GM18867 (cell line): ENCODE results near the gene TMEM151A.
"Not testable (repeated sequence)": the region's sequence is repeated elsewhere in the genome, so short reads cannot be mapped to it uniquely, and the experiment has no call there.

ENCODE experiments used
- ATAC-seq: cut with Tn5 transposase; IDR thresholded peaks from one replicate; pipeline ENCODE4 v1.9.1; 2021; ENCODE audit warnings: mild to moderate bottlenecking, moderate library complexity; ENCODE audit not compliant: unreplicated experiment

The TMEM151A gene

DNA sequence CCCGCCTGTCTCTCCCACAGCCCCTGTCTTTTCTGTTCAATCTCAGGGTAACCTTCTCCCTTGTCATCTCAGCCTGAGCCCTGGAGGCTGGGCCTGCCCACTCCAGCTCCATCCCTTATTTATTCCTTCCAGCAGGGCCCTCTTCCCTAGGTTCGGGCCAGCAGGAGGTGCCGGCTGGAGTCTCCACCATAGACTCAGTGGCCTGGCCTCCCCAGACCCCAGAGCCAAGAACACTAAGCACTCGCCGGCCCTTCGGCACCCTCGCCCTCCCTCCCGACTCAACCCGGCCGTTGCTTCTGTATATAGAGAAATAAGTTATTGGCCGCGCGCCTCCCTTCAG, 24.7 kb upstream of the TMEM151A start:
- no peak for ATAC-seq

- ATAC-seq: peak; percentile 50
Observed at GRCh38 chr11:66267379-66268243, 24.1 kb upstream of the TMEM151A start.

DNA sequence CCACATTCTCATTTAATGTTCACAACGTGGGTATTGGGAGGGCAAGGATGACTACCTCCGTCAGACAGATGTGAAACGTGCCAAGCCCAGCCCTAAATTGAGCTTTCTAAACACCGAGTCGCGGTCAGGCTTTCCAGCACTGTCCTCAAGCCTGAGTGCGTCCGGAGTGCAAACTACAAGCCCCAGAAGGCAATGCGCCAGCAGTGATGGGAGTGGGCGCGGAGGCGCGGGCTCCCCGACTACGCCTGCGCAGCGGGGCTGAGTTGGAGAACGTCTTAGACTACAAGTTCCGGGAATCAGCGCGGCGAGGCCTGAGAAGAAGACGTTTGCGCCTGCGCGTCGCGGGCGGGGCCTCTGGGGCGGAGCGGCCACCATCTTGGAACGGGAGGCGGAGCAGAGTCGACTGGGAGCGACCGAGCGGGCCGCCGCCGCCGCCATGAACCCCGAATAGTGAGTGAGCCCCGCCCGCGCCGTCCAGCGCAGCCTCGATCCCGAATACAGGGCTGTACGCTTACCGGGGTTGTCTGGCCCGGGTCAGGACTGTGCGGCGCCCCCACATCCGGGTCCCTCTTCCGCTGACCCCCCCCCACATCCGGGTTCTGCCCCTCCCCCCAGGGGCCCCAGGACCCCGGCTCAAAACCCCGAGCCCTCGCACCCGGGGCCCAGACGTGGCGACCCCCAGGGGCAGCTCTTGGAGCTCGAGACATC, 23.3 kb upstream of the TMEM151A start, which contains the start of gene RAB1B:
RAB1B (plus strand) TSS at position 396 of the 708 bp plus-strand sequence; CDS start at position 437, 41 bp downstream.
- ATAC-seq: peak; percentile 76

DNA sequence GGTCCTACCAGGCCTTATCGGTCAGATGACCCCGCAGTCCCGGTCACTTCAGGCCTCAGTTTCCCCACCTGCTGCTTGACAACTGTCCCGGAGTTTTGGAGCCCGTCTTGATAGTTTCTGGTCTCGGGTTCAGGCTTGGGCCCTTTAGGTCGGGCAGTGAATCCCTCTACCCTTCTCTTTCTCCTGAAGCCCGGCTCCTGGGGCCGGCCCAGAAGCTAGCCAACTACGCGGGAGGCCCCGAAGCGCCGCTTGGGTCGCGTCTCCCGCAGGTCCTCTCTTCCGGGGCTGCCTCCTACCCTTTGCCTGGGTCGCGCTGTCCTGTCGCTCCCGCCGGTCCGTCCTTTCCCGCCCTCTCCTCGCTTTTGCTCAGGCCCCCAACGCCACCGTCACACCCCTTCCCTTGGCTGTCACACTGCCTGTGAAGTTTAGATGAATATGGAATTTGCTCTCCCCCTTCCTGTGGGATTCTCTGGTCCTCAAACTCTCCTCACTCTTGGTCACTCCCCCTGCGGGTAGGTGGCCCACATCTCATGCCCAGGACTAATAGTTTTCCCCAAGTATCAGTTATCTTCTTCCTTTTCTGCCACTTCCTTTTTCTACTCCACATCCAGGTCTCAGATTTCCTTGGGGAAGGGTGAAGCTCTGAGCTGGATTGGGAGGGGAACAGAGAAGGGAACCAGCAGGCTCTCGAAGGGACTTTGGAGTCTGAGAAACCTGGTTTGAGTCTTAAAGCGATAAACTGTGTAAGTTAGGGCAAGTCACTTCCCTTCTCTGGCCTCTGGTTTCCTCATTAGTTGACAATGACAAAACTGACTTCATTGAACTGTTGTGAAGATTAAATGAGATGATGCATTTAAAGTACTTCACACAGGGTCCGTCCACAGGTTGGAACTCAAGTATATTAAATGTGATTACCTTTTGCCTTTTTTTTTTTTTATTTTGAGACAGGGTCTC, 22.5 kb upstream of the TMEM151A start:
- ATAC-seq: no peak

DNA sequence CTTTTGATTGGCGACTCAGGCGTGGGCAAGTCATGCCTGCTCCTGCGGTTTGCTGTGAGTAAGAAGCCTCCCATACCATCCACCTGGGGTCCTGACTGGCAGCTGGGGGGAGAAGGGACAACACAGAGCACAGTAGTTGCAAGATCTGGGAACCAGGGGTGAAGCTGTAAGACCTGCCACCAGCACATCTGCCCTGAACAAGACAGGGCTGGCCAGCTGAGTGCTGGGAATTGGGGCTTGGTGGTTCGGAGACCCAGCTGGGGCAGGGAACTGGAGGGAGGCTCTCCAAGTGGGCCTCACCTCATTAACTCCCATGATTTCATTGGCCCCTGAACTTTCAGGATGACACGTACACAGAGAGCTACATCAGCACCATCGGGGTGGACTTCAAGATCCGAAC, 19.9 kb upstream of the TMEM151A start:
- ATAC-seq: no peak

GRCh38 chr11:66272596-66272995, 19.1 kb upstream of the TMEM151A start:
- ATAC-seq: no peak

- ATAC-seq: no peak
Observed at GRCh38 chr11:66274219-66274618, 17.5 kb upstream of the TMEM151A start.

DNA sequence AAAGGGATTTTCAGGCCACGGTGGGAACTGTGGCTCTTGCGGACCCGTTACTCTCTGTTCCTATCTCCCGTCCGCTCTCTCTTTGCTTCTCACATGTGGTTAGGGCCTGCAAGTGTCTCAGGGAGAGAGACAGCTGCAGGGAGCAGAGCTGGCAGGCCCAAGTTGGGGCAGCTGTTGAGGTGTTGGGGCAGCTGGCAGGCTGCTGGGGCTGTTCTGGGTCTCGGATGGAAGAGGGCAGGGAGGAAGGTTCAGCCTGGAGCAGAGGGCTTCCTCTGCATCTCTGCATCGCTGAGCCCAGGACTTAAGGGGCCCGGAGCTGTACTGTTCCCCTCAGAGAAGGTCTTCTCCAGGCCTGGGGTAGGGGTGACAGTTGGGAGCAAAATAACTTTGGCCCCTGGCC, 16.3 kb upstream of the TMEM151A start:
- ATAC-seq: no peak

GRCh38 chr11:66275984-66276612, 15.6 kb upstream of the TMEM151A start:
- ATAC-seq: no peak

DNA sequence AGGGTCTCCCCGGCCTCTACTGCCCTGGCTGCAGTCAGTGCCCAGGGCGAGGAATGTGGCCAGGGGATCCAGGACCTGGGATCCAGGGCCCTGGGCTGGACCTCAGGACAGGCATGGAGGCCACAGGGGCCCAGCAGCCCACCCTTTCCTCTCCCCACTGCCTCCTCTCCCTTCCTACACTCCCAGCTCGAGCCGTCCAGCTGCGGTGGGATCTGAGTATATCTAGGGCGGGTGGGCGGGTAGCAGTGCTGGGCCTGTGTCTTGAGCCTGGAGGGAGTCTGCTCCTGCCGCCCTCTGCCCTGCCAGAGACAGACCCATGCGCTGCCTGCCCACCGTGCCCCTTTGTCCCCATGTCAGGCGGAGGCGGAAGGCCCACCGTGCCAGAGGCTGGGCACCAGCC, 15.1 kb upstream of the TMEM151A start:
- not testable (repeated sequence) for ATAC-seq

GRCh38 chr11:66277064-66277463, 14.6 kb upstream of the TMEM151A start:
- ATAC-seq: not testable (repeated sequence)

- no peak for ATAC-seq
Observed at GRCh38 chr11:66277471-66278362, 14.0 kb upstream of the TMEM151A start, which contains the start of gene CNIH2. Gene CNIH2, plus strand, starts transcription at chr11:66278175. Its CDS starts 282 bp downstream, at chr11:66278457.

- no peak for ATAC-seq
Observed at GRCh38 chr11:66278363-66279091, 13.2 kb upstream of the TMEM151A start.

DNA sequence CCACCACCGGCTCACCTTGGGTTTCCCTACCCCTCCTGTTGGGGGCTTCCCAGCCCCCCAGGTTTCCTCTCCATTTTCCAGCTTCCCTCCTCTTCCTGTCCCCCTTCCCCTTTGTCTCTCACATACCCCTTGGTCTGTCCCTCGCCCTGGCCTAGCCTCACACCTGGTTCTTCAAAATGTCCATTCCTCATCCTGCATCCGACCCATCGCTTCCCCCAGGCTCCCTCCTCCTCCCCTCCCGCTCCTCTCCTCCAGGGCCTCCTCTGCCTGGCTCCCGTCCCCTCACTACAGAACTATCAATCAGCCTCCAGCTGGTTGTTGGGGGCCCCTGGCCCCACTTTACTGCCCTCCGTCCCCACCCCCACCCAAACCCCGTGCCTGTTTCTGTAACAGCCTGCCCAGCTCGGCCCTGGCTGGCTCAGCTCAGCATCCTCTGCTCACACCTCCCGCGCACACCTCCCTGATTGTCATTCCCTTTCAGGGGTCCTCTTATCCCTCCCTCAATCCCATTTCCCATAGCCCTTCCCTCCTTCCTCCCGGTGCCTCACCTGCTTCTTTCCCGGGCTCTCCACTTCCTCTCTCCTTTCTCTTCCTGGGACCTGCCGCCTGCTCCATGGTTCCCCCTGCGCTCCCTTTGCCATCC, 12.5 kb upstream of the TMEM151A start:
- ATAC-seq: no peak

DNA sequence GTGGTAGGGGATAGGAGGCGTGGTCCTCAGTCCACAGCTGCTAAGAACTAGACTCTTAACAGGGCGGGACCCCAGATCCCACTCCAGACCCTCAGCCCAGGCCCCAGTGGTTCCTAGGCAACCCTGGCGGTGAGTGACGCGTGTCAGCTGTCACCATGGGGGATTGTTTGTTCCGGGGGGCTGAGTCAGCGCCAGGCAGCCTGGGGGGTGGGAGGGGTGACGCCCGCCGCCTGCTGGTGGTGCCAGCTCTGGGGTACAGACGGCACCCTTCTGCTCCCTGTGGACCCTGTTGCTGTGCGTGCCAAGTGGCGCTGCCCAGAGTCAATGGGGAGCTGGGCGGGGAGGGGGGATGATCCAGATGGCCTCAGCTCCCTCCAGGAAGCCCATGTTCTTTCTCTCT, 11.3 kb upstream of the TMEM151A start:
- ATAC-seq: no peak

- no peak for ATAC-seq
Observed at GRCh38 chr11:66281001-66281400, 10.7 kb upstream of the TMEM151A start.

DNA sequence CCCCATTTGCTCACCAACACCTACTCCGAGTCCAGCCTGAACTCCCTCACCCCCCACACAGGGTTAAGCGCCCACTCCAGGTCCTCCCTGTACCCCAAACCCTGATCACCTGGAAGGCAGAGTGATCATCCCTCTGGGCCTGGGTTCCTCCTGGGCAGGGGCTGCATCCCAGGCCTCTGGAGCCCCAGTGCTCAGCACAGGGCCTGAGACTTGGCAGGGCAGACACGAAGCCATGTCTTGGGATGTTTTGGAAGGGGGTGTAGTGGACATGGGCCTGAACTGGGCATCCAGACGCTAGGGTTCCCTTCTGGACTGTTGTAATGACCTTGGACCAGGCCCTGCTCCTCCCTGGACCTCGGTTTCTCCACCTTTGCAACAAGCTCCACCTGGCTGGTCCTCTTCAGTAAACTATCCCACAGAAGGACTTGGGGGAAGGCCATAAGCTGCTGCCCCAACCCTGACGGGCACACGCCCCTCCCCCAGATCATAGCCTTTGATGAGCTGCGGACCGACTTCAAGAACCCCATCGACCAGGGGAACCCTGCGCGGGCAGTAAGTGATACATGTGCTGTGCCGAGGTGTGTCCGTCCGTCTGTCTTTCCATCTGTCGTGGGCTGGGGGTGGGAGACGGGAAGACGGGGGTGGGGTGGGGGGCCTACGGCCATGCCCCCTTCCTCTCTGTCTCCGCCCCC, 9.8 kb upstream of the TMEM151A start:
- ATAC-seq: no peak
